Forelimb muscle (tissue), 1 donor: Measurements from ENCODE around the gene RBM22. TPM values are rescaled to one million over a fixed set of nuclear protein-coding genes. Genes with fewer than 3 reads are reported as not detected.

Experiments used
- DNase-seq: peaks from one replicate; pipeline ENCODE4 v3.0.0-alpha.2; 2013; ENCODE audit warnings: low read depth
- polyA plus RNA-seq: library from polyadenylated mRNA; unstranded; fragments of 120-200 nt; gene quantifications from one replicate; pipeline ENCODE4 v1.2.1, GENCODE V29; 2013; ENCODE audit not compliant: insufficient read length

RBM22 gene
- polyA plus RNA-seq, 1 donor: 42.0 TPM

DNA sequence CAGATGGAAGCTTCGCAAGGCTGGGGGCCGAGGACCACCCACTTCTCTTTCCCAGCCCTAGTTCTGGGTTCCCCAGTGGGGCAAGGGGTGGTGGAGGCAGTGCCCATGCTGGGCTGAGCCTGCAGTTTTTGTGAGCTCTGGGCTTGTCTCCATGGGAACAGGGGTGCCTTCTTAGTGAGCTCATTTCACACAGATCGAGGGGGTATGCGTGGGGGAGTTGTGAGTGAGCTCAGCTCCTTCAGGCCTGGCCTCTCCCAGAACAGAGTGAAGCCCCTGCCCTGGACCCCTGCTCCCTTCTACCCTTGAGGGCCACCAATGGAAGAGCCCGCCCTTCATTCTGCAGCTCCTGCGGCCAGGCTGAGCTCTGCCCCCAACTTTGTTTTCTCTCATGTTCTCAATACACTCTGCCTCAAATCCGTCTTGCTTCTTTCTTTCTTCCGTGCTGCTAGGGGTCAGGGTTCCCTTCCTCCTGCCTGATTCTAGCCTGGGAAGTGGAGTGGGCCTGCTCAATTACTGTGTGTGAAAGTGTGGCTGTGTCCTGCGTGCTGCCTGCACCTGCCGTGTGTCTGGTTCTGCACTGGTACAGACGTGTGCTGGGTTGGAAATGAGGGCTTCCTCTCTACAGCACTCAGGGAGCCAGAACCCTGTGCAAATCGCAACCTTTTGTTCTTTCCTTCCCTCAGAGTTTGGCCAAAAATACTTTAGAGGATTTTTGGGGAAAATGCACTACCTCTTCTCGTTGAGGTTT is 48.8 kb downstream of the RBM22 start:
- no peak for DNase-seq

DNA sequence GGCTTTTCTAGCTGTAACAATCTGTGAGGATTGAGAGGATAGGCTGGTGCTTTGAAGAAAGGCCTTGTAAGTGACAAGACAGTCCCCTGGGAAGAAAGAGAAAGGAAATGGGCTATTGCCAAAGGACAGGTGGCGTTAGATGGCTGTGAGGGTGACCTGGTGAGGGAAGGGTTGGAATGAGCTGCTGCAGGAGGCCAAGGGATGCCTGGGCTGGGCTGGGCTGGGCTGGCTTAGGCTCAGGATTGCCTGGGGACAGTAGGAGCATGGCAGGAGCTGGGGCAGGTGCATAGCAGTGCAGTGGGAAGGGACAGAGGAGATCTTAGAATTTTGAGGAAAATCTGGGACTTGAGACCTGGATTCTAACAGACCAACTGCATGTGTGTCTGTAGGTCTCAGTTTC is 49.5 kb downstream of the RBM22 start:
- no peak for DNase-seq

DNA sequence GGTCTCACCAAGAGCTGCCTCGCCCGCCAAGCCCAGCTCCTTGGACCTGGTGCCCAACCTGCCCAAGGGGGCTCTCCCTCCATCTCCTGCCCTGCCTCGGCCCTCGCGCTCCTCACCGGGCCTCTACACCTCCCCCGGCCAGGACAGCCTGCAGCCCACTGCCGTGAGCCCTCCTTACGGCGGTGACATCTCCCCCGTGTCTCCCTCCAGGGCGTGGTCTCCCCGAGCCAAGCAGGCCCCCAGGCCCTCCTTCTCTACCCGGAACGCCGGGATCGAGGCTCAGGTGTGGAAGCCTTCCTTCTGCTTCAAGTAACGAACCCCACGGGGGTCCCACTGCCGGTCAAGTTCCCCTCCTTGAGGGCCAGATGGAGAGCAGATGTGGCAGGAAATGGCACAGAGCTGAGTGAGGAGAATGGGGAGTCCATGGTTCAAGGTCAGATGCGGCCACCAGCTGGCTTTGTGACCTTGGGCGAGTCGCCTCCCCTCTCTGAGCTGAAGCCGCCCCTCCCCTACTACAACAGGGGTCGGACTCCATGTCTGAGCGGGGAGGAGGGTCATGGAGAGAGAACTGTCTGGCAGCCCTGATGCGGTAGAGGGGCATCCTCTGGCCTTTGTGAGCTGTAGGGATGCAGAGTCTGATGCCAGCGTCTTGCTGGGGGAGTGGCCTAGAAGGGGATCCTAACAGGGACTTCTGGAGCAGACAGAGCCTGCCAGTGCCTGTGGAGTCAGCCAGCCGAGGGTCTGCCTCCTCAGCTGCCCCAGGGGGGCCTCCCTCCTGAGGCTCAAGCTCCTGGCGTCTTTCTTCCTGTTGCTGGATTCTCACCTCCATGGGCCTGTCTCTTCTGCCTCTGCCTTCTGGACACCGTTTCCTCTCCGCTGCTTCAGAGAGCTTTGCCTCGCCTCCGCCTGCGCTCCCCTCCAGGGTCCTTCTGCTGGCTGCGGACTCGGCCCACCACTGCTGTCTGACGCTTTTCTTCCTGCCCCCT is 50.5 kb downstream of the RBM22 start:
- DNase-seq: no peak

DNA sequence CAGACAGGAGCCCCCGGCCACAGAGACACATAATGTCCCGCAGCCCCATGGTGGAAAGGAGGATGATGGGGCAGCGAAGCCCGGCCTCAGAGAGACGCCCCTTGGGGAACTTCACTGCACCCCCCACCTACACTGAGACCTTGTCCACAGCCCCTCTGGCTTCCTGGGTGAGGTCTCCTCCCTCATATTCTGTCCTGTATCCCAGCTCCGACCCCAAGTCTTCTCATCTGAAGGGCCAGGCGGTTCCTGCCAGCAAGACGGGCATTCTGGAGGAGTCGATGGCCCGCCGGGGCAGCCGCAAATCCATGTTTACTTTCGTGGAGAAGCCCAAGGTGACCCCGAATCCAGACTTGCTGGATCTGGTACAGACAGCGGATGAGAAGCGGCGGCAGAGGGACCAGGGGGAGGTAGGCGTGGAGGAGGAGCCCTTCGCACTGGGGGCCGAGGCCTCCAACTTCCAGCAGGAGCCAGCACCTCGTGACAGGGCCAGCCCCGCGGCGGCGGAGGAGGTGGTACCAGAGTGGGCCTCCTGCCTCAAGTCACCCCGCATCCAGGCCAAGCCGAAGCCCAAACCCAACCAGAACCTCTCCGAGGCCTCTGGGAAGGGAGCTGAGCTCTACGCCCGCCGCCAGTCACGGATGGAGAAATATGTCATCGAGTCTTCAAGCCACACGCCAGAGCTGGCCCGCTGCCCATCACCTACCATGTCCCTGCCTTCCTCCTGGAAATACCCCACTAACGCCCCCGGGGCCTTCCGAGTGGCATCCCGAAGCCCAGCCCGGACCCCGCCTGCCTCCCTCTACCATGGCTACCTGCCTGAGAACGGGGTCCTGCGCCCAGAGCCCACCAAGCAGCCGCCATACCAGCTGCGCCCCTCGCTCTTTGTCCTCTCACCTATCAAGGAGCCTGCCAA is 51.5 kb downstream of the RBM22 start:
- no peak for DNase-seq

DNA sequence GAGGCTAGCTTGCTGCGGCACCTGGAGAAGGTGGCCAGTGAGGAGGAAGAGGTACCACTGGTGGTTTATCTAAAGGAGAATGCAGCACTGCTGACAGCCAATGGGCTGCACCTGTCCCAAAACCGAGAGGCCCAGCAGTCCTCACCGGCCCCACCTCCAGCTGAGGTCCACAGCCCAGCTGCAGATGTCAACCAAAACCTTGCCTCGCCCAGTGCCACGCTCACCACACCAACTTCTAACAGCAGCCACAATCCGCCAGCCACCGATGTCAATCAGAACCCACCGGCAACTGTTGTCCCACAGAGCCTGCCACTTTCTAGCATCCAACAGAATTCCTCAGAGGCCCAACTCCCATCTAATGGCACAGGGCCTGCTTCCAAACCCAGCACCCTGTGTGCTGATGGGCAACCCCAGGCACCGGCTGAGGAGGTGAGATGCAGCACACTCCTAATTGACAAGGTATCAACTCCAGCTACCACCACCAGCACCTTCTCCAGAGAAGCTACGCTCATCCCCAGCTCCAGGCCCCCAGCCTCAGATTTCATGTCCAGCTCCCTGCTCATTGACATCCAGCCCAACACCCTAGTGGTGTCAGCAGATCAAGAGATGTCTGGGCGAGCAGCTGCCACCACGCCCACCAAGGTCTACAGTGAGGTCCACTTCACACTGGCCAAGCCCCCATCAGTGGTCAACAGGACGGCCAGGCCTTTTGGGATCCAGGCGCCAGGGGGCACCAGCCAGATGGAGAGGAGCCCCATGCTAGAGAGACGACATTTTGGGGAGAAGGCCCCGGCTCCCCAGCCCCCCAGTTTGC is 52.4 kb downstream of the RBM22 start:
- DNase-seq: no peak

DNA sequence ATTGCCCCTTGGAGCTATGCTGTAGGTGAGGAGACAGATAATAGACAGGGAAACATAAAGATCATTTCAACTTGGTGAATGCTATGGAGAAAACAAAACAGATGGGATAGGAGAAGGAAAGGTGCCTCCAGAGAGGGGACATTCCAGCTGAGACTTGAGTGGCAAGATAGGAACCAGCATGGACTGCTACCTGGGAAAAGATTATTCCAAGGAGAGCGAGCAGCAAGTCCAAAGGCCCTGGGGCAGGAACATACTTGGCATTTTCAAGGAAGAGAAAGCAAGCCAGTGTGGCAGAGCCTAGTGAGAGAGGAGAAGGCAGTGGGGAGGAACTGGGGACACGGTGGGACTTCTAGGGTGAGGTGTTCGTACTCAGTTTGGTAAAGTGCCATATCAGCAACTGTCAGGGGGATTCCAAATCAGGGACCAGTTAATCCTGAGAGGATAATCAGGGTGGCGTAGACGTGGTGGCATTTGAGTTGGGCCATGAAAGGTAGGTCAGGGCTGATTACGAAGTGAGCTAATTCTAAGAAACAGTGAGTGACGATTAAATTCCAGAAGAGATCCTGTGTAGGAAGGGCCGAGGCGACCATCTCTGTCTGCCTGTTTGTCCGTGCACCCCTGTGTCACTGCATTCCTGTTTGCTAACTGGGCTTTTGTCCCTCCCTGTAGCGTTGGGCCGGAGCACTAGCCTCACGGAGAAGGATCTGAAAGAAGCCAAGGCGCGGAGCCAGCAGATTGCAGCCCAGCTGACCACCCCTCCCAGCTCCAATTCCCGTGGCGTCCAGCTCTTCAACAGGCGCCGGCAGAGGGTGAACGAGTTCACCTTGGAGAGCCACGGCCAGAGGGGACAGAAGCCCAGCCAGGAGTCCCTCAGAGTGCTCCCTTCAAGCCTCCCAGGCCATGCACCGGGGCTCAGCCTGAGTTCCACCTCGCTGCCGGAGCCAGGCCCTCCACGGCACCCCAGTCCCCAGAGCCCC is 53.3 kb downstream of the RBM22 start:
- DNase-seq: no peak

DNA sequence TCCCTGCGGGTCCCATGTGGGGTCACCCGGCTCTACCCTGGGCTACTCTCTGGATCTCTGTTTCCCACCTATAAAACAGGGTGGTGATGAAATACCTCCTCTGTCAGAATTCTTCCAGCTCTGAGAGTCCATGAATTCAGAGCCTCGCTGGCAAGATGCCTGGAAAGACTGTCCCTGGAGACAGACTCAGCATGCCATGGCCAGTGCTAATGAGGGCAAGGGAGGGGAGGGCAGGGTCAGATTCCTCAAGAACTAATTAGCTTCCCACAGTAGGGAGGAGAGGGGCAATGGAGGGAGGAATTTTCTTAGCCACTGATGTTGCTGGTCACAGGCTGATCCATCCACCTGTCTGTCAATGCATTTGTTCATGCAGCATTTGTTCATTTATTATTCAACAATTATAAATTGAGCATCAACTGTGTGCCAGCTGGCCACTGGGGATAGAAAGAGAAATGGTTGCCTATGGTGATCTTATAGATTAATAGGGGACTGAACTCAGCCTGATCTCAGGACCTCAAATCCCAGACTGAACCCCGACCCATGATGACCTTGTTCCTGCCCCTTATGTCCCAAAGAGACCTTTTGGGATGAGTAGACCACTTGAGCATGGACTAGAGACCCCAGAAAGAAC is 55.7 kb downstream of the RBM22 start:
- no peak for DNase-seq

DNA sequence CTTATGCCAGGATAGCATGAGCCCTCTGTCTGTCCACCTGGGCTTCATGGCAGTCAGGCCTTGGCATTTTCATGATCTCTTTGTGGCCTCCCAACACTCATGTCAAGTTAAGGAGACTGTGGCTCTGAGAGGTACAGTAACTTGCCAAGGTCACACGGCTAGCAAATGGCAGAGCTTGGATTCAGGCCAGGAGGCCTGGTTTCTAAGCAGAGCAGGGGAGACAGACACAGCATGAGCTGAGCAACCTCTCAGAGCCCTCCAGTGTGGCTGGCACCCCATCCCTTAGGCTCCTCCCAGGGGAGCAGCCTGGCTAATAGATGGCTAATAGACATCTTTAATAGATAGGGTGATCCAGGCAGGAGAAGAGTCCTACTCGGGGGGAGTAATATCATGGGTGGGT is 56.3 kb downstream of the RBM22 start:
- DNase-seq: no peak

DNA sequence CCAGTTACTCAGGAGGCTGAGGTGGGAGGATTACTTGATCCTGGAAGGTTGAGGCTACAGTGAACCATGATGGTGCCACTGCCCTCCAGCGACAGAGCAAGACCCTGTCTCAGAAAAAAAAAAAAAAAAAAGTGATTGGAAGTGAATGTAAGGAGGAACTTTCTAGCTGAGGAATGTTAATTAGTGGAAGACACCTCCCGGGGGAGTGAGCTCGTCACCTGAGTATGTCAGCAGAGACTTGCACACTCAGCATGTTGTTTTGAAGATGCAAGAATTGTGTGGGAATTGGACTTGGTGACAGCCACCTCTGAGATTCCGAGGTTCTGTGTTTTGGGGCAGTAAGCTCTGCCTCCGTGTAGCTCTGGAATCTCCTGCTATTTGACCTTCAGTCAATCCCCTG is 56.8 kb downstream of the RBM22 start:
- DNase-seq: no peak

DNA sequence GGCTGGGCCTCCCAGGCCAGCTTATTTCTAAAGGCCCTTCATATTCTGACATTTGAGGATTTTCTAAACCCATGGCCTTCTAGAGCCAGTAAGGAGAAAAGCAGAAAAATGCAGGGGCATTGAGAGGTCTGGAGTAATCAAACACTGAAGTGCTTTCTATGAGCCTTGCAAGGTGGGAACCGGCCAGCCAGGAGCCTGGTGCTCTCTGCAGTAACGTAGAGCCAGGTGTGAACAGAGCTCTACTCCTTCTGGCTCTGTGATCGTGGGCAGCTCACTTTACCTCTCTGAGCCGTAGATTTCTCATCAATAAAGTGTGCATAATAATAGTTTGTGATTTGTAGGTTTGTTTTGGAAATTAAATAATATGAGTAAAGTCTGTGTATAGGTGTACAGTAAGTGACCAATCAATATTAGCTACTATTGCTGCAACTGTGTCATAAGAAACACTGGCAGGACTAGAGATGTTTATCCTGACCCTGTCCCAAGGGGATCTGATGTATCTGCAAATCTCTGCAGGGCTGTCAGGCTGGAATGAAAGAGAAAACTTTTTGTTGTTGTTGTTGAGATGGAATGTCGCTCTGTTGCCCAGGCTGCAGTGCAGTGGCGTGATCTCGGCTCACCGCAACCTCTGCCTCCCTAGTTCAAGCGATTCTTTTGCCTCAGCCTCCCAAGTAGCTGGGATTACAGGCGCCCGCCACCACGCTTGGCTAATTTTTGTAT is 57.7 kb downstream of the RBM22 start:
- no peak for DNase-seq

DNA sequence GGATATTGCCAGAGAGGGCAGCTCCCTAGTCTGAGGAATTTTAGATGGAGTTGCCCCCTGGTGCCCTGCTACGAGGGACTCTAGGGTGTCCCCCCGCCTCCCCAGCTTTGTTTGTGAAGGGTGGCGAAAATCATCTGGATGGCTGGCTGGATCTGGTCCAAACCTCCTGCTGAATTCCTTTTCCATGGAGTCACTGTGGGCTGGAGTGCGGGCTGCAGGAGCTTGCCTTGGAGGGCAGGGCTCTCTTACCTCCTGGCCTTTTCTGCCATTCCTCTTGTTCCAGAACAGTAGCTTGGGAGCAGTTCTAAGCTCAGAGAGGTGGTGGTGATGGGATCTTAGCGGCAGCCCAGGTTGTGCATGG is 58.3 kb downstream of the RBM22 start:
- no peak for DNase-seq

DNA sequence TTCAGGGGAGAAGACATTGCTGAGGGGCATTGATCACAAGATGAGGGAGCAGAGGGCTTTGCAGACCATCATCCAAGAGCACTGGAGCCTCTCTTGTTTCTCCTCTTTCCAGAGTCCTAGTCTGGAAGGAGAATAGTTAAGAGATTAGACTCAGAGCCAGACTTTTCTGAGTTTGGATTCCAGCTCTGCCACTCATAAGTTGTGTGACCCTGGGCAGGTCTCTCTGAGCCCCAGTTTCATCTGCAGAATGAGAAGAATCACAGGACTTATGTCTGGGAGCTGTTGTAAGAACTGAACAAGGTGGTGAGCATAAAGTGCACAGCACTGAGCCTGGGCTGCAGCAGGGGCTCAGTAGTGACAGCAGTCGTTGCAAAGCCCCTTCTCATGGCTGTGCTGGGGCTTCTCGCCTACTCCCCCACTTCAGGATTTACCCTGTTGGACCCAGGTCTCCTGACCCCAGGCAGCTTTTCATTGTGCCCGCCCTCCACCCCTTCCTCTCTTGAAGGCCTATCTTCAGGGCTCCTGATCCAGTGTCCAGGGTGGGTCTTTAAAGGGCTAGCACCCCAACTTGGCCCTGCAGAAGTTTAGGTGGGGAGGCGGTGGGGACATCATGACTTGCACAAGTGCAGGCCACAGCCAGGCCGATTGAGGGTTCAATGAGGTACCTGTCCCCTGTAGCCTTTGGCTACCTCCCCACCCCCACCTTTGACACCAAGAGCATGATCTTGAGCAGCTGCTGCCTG is 58.9 kb downstream of the RBM22 start:
- DNase-seq: no peak

DNA sequence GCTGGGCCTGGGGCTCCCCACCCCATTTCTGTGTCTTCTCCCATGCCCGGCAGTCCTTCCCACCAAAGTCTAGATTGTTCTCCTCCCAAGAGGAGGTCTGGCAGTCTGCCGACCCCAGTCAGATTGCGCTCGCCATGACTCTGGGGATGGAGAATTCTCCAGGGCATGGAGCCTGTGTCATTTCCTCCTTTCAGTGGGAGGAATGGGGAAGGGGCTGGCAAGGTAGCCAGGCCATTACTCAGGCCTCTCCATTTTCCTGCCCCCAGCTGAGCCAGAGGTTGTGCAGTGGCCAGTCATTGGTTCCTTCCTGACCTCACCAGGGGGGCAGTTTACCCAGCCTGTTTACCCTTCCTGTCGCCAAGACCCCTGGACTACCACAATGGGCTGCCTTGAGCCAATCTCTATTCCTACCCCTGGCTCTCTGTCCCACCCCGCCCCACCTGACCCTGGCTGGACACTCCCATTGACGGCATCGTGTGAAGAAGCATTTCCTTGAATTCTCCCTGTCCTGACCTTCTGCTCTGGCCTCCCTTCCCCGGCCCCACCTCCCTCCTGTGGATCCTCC is 59.8 kb downstream of the RBM22 start:
- no peak for DNase-seq
